ENCODE results near the gene CNN2. TPM values are rescaled to one million over a fixed set of nuclear protein-coding genes. Genes with fewer than 3 reads are reported as not detected.
A peak's percentile ranks its signal among the peaks of the same experiment; 100 is the strongest.

CNN2 gene
- total RNA-seq, 5 donors from 2014 or later (not counting 1 experiment from before 2014, with no cell fraction given) = 239 to 385 (median 314) TPM

DNA sequence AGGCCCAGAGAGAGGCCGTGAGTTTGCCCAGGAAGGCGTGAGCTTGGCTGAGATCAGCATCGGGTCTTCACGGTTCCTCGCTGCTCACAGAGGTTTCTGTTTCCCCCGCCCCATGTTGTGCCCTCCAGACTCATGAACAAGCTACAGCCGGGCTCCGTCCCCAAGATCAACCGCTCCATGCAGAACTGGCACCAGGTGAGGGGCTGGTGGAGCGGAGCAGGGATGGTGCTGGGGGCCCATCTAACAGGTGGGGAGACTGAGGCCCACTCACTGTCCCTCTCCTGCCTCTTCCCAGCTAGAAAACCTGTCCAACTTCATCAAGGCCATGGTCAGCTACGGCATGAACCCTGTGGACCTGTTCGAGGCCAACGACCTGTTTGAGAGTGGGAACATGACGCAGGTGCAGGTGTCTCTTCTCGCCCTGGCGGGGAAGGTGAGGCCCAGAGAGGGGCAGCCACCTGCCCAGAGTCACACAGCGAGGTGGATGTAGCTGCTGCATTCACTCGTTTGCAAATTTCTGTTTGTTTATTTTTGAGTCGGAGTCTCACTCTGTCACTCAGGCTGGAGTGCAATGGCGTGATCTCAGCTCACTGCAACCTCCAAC lies 6.0 kb downstream of the CNN2 start:
- DNase-seq (no peak), ATAC-seq (replicated peaks in 1 of 4) (no peak)
- H3K4me3 ChIP-seq (ENCODE audit: control insufficient read depth in 1 of 2, extremely low read depth in 1 of 2, low read length in 1 of 2) = no peak overlapping the region
- H3K36me3 Mint-ChIP-seq = peaks cover 16% of the 10 kb centered on the region
- H3K4me1 Mint-ChIP-seq = peaks cover 46 to 57% (median 49%) of the 10 kb centered on the region in 3 donors
- H3K27me3 ChIP-seq (replicated peaks in 1 of 2; ENCODE audit: control insufficient read depth in 2 of 2, extremely low read depth in 1 of 2, insufficient read depth in 2 of 2, low read length in 1 of 2) = no peaks in the 10 kb centered on the region
- no peaks in the 10 kb centered on the region for H3K9me3 ChIP-seq
- peak overlapping the region; percentile 36 to 89 for H3K27ac Mint-ChIP-seq
- H3K4me3 Mint-ChIP-seq = peak overlapping the region in 1 of 3 donors; percentile 67
- peaks cover 11 to 53% of the 10 kb centered on the region in 2 donors for H3K36me3 ChIP-seq (ENCODE audit: control insufficient read depth in 2 of 2, extremely low read depth in 1 of 2, insufficient read depth in 1 of 2, low read length in 1 of 2)
- peak overlapping the region; percentile 34 for H3K27ac ChIP-seq (ENCODE audit: low read length)
- H3K9me3 Mint-ChIP-seq = no peaks in the 10 kb centered on the region
- 85% methylated on average over 14 of the region's 20 CpGs for WGBS (ENCODE audit: insufficient coverage)
- POLR2A ChIA-PET = interaction anchor here (0.5 to 0.6 kb wide), 2 partner anchors 29 to 55 kb away, joined by 3 to 9 read pairs; no protein-coding TSS in a partner anchor
- H3K4me1 ChIP-seq (ENCODE audit: control insufficient read depth in 1 of 2, extremely low read depth in 1 of 2, insufficient read depth in 2 of 2, low read length in 2 of 2) = peaks cover 23 to 75% of the 10 kb centered on the region in 2 experiments
- H3K27me3 Mint-ChIP-seq = no peaks in the 10 kb centered on the region
- CTCF ChIA-PET = no interaction called here

- H3K4me1 ChIP-seq (ENCODE audit: control insufficient read depth in 1 of 2, extremely low read depth in 1 of 2, insufficient read depth in 2 of 2, low read length in 2 of 2) = peaks cover 27 to 82% of the 10 kb centered on the region in 2 experiments
- H3K27me3 ChIP-seq (replicated peaks in 1 of 2; ENCODE audit: control insufficient read depth in 2 of 2, extremely low read depth in 1 of 2, insufficient read depth in 2 of 2, low read length in 1 of 2) = no peaks in the 10 kb centered on the region
- H3K36me3 Mint-ChIP-seq = peaks cover 19% of the 10 kb centered on the region
- no peak overlapping the region for H3K27ac ChIP-seq (ENCODE audit: low read length)
- POLR2A ChIA-PET = interaction anchor here in 1 of 2 donors (0.6 kb wide), 1 partner anchor 25 kb away, joined by 4 read pairs; no protein-coding TSS in a partner anchor
- 92% methylated on average over 25 of the region's 29 CpGs for WGBS (ENCODE audit: insufficient coverage)
- DNase-seq (peak in 4 of 35 experiments; percentile 21 to 48 (median 35)), ATAC-seq (replicated peaks in 1 of 4) (no peak)
- H3K36me3 ChIP-seq (ENCODE audit: control insufficient read depth in 2 of 2, extremely low read depth in 1 of 2, insufficient read depth in 1 of 2, low read length in 1 of 2) = peaks cover 11 to 50% of the 10 kb centered on the region in 2 donors
- H3K4me3 Mint-ChIP-seq = peak overlapping the region in 1 of 3 donors; percentile 56
- H3K9me3 ChIP-seq = no peaks in the 10 kb centered on the region
- no peaks in the 10 kb centered on the region for H3K27me3 Mint-ChIP-seq
- H3K4me1 Mint-ChIP-seq = peaks cover 56 to 75% (median 59%) of the 10 kb centered on the region in 3 donors
- no peaks in the 10 kb centered on the region for H3K9me3 Mint-ChIP-seq
- no peak overlapping the region for H3K4me3 ChIP-seq (ENCODE audit: control insufficient read depth in 1 of 2, extremely low read depth in 1 of 2, low read length in 1 of 2)
- H3K27ac Mint-ChIP-seq = peak overlapping the region; percentile 28 to 45
- CTCF ChIA-PET = no interaction called here
These were observed 9.7 kb downstream of the CNN2 start for GRCh38 chr19:1035998-1036621.

DNA sequence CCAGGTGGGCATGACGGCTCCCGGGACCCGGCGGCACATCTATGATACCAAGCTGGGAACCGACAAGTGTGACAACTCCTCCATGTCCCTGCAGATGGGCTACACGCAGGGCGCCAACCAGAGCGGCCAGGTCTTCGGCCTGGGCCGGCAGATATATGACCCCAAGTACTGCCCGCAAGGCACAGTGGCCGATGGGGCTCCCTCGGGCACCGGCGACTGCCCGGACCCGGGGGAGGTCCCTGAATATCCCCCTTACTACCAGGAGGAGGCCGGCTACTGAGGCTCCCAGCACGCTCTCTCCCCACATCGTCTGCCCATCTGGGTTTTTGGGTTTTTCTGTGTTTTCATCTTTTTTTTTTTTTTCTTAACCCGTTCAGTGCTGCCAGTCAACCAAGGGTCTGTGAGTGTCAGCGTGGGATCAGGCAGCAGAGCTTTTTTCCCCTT lies 11.2 kb downstream of the CNN2 start:
- peaks cover 14% of the 10 kb centered on the region for H3K36me3 Mint-ChIP-seq

GRCh38 chr19:1038978-1039645 lies 12.7 kb downstream of the CNN2 start:
- H3K4me1 ChIP-seq (ENCODE audit: control insufficient read depth in 1 of 2, extremely low read depth in 1 of 2, insufficient read depth in 2 of 2, low read length in 2 of 2) = peaks cover 28 to 77% of the 10 kb centered on the region in 2 experiments
- H3K36me3 ChIP-seq (ENCODE audit: control insufficient read depth in 2 of 2, extremely low read depth in 1 of 2, insufficient read depth in 1 of 2, low read length in 1 of 2) = peaks cover 5 to 51% of the 10 kb centered on the region in 2 donors
- no peaks in the 10 kb centered on the region for H3K9me3 ChIP-seq
- DNase-seq (peak in 2 of 35 experiments; percentile 19 to 43), ATAC-seq (replicated peaks in 1 of 4) (no peak)
- no peaks in the 10 kb centered on the region for H3K27me3 ChIP-seq (replicated peaks in 1 of 2; ENCODE audit: control insufficient read depth in 2 of 2, extremely low read depth in 1 of 2, insufficient read depth in 2 of 2, low read length in 1 of 2)
- peak overlapping the region; percentile 94 to 95 for H3K27ac Mint-ChIP-seq
- 77% methylated on average over 8 of the region's 22 CpGs for WGBS (ENCODE audit: insufficient coverage)
- H3K4me3 ChIP-seq (ENCODE audit: control insufficient read depth in 1 of 2, extremely low read depth in 1 of 2, low read length in 1 of 2) = peak overlapping the region; percentile 35 to 81
- ChIA-PET POLR2A (interaction anchor here in 1 of 2 donors (0.6 to 1.0 kb wide), 4 partner anchors 12 to 230 kb away, joined by 3 to 6 read pairs (median 3); partner anchors contain the start of gene CIRBP), CTCF (interaction anchor here (0.8 to 1.1 kb wide), 2 partner anchors 8 to 26 kb away, joined by 3 to 5 read pairs; no protein-coding TSS in a partner anchor)
- peaks cover 14% of the 10 kb centered on the region for H3K36me3 Mint-ChIP-seq
- H3K4me3 Mint-ChIP-seq = peak overlapping the region; percentile 93 to 98 (median 94)
- peaks cover 53 to 58% (median 54%) of the 10 kb centered on the region in 3 donors for H3K4me1 Mint-ChIP-seq
- no peaks in the 10 kb centered on the region for H3K9me3 Mint-ChIP-seq
- no peaks in the 10 kb centered on the region for H3K27me3 Mint-ChIP-seq
- H3K27ac ChIP-seq (ENCODE audit: low read length) = peak overlapping the region; percentile 60

More for the DNA sequence above, 11.2 kb downstream of the CNN2 start:
- Mint-ChIP-seq H3K9me3 (no peaks in the 10 kb centered on the region), H3K27ac (peak overlapping the region; percentile 94 to 95), H3K4me1 (peaks cover 60 to 68% (median 61%) of the 10 kb centered on the region in 3 donors), H3K4me3 (peak overlapping the region; percentile 45 to 94 (median 62)), H3K27me3 (no peaks in the 10 kb centered on the region)
- ChIA-PET POLR2A (interaction anchor here in 1 of 2 donors (1.0 kb wide), 1 partner anchor 37 kb away, joined by 3 read pairs; no protein-coding TSS in a partner anchor), CTCF (no interaction called here)
- H3K4me3 ChIP-seq (ENCODE audit: control insufficient read depth in 1 of 2, extremely low read depth in 1 of 2, low read length in 1 of 2) = peak overlapping the region in 1 of 2 donors; percentile 1
- ATAC-seq (replicated peaks in 1 of 4) (no peak), DNase-seq (peak in 1 of 35 experiments; percentile 34)
- H3K9me3 ChIP-seq = no peaks in the 10 kb centered on the region
- peaks cover 5 to 46% of the 10 kb centered on the region in 2 donors for H3K36me3 ChIP-seq (ENCODE audit: control insufficient read depth in 2 of 2, extremely low read depth in 1 of 2, insufficient read depth in 1 of 2, low read length in 1 of 2)
- peak overlapping the region; percentile 60 for H3K27ac ChIP-seq (ENCODE audit: low read length)
- H3K27me3 ChIP-seq (replicated peaks in 1 of 2; ENCODE audit: control insufficient read depth in 2 of 2, extremely low read depth in 1 of 2, insufficient read depth in 2 of 2, low read length in 1 of 2) = no peaks in the 10 kb centered on the region
- 51% methylated on average over 11 of the region's 22 CpGs for WGBS (ENCODE audit: insufficient coverage)
- H3K4me1 ChIP-seq (ENCODE audit: control insufficient read depth in 1 of 2, extremely low read depth in 1 of 2, insufficient read depth in 2 of 2, low read length in 2 of 2) = peaks cover 28 to 82% of the 10 kb centered on the region in 2 experiments

DNA sequence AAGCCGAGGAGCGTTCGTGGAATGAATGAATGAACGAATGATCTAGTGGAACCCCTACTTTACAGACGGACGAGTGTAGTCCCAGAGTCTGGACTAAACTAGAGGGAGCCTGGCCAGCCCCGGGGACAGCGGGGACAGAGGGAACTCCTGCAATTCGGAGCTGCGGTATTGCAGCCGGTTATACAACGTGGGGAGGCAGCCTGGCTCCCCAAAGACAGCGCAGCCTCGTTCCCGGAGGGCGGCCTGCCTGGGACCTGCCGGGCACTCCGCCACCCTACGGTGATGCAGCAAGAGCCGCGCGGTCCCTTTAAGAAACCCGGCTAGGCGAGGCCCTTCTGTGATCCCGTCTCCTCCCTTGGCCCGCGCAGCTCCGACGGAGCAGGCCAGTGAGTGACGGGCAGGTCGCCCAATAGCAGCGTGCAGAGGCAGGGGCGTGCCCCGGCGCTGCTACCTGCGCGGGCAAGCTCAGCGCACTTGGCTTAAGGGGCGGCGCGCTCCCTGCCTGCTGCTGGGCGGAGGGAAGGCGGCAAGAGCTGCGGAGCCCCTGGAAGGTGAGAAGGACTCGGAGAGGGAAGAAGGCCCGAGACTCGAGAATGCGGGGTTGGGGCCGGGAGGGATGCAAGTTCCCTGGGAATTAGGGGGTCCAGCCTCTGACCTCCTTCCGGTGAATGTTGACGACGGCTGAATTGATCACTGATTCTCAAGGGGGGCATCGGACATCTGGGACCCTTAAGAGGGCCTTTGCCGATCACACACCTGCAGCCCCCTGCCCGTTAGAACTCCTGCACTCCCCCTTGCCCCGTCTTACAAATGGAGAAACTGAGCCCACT lies 13.5 kb downstream of the CNN2 start, which contains the start of gene ABCA7:
Gene ABCA7 (plus strand): TSS at position 462 of the 830 bp plus-strand sequence. CDS start 1,255 bp downstream, outside the sequence.
- ChIA-PET POLR2A (interaction anchor here (0.5 to 1.0 kb wide), 5 partner anchors 12 to 413 kb away, joined by 3 to 8 read pairs (median 3); partner anchors contain the start of gene CIRBP (in 1 of the 2)), CTCF (interaction anchor here (0.6 to 1.1 kb wide), 4 partner anchors 9 to 224 kb away, joined by 3 to 5 read pairs (median 4); no protein-coding TSS in a partner anchor)
- H3K4me3 ChIP-seq (ENCODE audit: control insufficient read depth in 1 of 2, extremely low read depth in 1 of 2, low read length in 1 of 2) = peak within 1 kb of the TSS; percentile 66 to 81
- DNase-seq (peak; percentile 96 to 100 (median 99)), ATAC-seq (replicated peaks in 1 of 4) (peak; percentile 88 to 95 (median 92))
- peak within 1 kb of the TSS; percentile 93 to 98 (median 94) for H3K4me3 Mint-ChIP-seq
- H3K27me3 ChIP-seq (replicated peaks in 1 of 2; ENCODE audit: control insufficient read depth in 2 of 2, extremely low read depth in 1 of 2, insufficient read depth in 2 of 2, low read length in 1 of 2) = no peaks in the 10 kb centered on the region
- H3K4me1 Mint-ChIP-seq = peaks cover 53 to 58% (median 54%) of the 10 kb centered on the region in 3 donors
- no peaks in the 10 kb centered on the region for H3K9me3 ChIP-seq
- no peaks in the 10 kb centered on the region for H3K9me3 Mint-ChIP-seq
- no peaks in the 10 kb centered on the region for H3K27me3 Mint-ChIP-seq
- H3K4me1 ChIP-seq (ENCODE audit: control insufficient read depth in 1 of 2, extremely low read depth in 1 of 2, insufficient read depth in 2 of 2, low read length in 2 of 2) = peaks cover 28 to 81% of the 10 kb centered on the region in 2 experiments
- 2% methylated on average over 44 of the region's 56 CpGs for WGBS (ENCODE audit: insufficient coverage)
- peak within 1 kb of the TSS; percentile 94 to 95 for H3K27ac Mint-ChIP-seq
- peak within 1 kb of the TSS; percentile 60 for H3K27ac ChIP-seq (ENCODE audit: low read length)
- H3K36me3 ChIP-seq (ENCODE audit: control insufficient read depth in 2 of 2, extremely low read depth in 1 of 2, insufficient read depth in 1 of 2, low read length in 1 of 2) = peaks cover 8 to 57% of the 10 kb centered on the region in 2 donors
- H3K36me3 Mint-ChIP-seq = peaks cover 14% of the 10 kb centered on the region

Measured in T-cell (primary cell).